Measurements from ENCODE around the gene HEPACAM. TPM values are rescaled to one million over a fixed set of nuclear protein-coding genes. Genes with fewer than 3 reads are reported as not detected.
A peak's percentile ranks its signal among the peaks of the same experiment; 100 is the strongest.

HEPACAM gene
- total RNA-seq, 1 donor from 2014 or later = not detected

DNA sequence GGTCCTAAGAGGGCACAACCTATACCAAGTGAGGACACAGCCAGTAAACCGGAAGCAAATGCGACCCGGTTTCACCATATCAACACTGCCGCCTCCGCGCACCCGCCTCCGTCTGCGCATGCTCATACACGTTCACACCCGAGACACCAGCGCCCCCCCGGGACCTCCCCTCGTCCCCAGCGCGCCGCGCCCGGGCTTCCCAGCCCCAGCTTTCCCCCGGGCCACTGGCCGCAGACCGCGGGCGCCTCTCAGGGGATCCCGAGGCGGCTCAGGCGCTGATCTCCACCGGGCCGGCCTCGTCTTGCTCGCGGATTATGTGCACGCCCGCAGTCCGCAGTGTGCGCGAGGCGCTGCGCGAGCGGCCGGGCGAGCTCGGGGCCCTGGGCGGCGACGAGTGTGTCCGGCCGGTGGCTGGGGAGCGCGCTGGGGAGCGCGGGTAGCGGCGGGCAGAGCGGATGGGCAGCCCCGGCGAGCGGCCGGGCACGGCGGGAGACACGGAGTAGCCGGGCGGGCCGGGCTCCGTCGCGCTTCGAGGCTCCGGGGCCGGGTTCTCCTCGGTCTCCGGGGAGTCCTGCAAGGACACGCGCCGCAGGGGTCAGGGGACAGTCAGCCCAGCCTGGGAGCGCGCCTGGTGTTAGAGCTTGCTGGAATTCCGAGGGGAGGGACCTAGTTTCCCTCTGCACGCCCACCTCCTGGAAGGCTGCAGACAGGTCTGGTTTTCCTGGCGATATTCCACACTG is 14.8 kb downstream of the HEPACAM start:
- Histone ChIP-seq H3K36me3 (no peaks in the 10 kb centered on the region), H3K27ac (peak overlapping the region; percentile 85), H3K4me3 (peak overlapping the region; percentile 52), H3K27me3 (ENCODE audit: low read depth) (peaks cover 14% of the 10 kb centered on the region), H3K9me3 (no peaks in the 10 kb centered on the region), H3K4me1 (peaks cover 3% of the 10 kb centered on the region)
- peak; percentile 75 to 76 for ATAC-seq
- intact Hi-C loops (cut with DNase I) = no loop called here
- peak; percentile 80 for DNase-seq
- TF ChIP-seq, protein P1, sequence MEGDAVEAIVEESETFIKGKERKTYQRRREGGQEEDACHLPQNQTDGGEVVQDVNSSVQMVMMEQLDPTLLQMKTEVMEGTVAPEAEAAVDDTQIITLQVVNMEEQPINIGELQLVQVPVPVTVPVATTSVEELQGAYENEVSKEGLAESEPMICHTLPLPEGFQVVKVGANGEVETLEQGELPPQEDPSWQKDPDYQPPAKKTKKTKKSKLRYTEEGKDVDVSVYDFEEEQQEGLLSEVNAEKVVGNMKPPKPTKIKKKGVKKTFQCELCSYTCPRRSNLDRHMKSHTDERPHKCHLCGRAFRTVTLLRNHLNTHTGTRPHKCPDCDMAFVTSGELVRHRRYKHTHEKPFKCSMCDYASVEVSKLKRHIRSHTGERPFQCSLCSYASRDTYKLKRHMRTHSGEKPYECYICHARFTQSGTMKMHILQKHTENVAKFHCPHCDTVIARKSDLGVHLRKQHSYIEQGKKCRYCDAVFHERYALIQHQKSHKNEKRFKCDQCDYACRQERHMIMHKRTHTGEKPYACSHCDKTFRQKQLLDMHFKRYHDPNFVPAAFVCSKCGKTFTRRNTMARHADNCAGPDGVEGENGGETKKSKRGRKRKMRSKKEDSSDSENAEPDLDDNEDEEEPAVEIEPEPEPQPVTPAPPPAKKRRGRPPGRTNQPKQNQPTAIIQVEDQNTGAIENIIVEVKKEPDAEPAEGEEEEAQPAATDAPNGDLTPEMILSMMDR (IDR thresholded peaks at IDR 0.05) = no peak

DNA sequence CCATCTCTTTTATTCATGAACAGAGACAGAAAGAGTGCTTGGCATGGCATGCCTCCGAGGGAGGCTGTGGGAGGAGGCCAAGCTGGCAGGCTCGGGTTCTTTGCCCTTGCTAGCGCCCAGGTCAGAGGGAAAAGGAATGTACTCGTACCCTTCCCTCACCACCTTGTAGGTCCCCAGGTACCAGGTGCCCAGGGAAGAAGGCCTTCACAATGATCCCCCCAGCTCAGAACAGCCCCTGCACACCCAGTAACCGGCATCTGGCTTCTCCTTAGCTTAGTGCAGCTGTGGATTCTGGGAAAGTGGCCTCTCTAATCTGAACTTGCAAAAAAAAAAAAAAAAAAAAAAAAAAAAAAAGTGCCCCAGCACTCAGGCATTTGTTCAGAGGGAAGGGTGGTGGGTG is 15.5 kb downstream of the HEPACAM start:
- TF ChIP-seq, protein P1 (IDR thresholded peaks at IDR 0.05) = no peak
- intact Hi-C loops (cut with DNase I) = no loop called here
- H3K4me1 ChIP-seq = peaks cover 3% of the 10 kb centered on the region
- peaks cover 14% of the 10 kb centered on the region for H3K27me3 ChIP-seq (ENCODE audit: low read depth)
- H3K9me3 ChIP-seq = no peaks in the 10 kb centered on the region
- DNase-seq (no peak), ATAC-seq (no peak)
- H3K27ac ChIP-seq = peak overlapping the region; percentile 85
- peak overlapping the region; percentile 52 for H3K4me3 ChIP-seq
- H3K36me3 ChIP-seq = no peaks in the 10 kb centered on the region

DNA sequence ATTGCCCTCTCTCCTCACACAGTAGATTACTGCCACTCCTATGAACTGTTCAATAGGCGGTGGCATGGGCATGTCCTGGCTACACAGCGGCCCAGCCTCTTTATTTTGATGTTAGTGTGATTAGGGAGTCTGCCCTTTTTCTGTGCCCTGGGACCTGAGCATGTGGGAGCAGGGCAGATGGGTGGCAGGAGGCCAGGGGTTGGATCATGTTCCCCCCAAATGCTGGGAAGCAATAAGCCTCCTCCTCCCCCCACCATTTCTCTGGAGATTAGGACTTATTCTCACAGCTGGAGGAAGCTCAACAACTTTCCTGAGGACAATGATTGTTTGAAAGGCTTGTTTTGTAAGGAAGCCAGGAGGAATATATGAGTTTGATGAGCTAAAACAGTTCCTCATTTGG is 15.9 kb downstream of the HEPACAM start:
- peak overlapping the region; percentile 85 for H3K27ac ChIP-seq
- DNase-seq (no peak), ATAC-seq (no peak)
- intact Hi-C loops (cut with DNase I) = no loop called here
- TF ChIP-seq, protein P1 (IDR thresholded peaks at IDR 0.05) = no peak
- no peaks in the 10 kb centered on the region for H3K9me3 ChIP-seq
- H3K4me1 ChIP-seq = peaks cover 3% of the 10 kb centered on the region
- H3K27me3 ChIP-seq (ENCODE audit: low read depth) = peaks cover 14% of the 10 kb centered on the region
- H3K4me3 ChIP-seq = no peak overlapping the region
- H3K36me3 ChIP-seq = no peaks in the 10 kb centered on the region

GRCh38 chr11:124918950-124919349 is 16.9 kb downstream of the HEPACAM start, which contains the start of gene HEPN1:
HEPN1 (plus strand) TSS chr11:124919250.
- ATAC-seq (no peak), DNase-seq (no peak)
- H3K27me3 ChIP-seq (ENCODE audit: low read depth) = peaks cover 14% of the 10 kb centered on the region
- intact Hi-C loops (cut with DNase I) = no loop called here
- H3K4me1 ChIP-seq = peaks cover 3% of the 10 kb centered on the region
- TF ChIP-seq, protein P1 (IDR thresholded peaks at IDR 0.05) = no peak
- H3K9me3 ChIP-seq = no peaks in the 10 kb centered on the region
- H3K36me3 ChIP-seq = no peaks in the 10 kb centered on the region
- no peak within 1 kb of the TSS for H3K4me3 ChIP-seq
- peak within 1 kb of the TSS; percentile 85 for H3K27ac ChIP-seq

- no peaks in the 10 kb centered on the region for H3K36me3 ChIP-seq
- intact Hi-C loops (cut with DNase I) = no loop called here
- DNase-seq (no peak), ATAC-seq (no peak)
- H3K9me3 ChIP-seq = peaks cover under 1% of the 10 kb centered on the region
- no peak overlapping the region for H3K4me3 ChIP-seq
- TF ChIP-seq, protein P1 (IDR thresholded peaks at IDR 0.05) = no peak
- peaks cover 3% of the 10 kb centered on the region for H3K4me1 ChIP-seq
- H3K27me3 ChIP-seq (ENCODE audit: low read depth) = peaks cover 11% of the 10 kb centered on the region
- no peak overlapping the region for H3K27ac ChIP-seq
These were observed 18.7 kb downstream of the HEPACAM start for GRCh38 chr11:124917115-124917637.
